HTR-8/SVneo (cell line): ENCODE measurements around the gene WNT7B.

Source experiments
- DNase-seq: peaks from one replicate; pipeline ENCODE4 v3.0.0; 2011; ENCODE audit warnings: low spot score, mixed read lengths; ENCODE audit not compliant: insufficient read length
- FAIRE-seq: peaks from 2 replicates; lab custom pipeline; 2011; peaks lifted over from hg19 to GRCh38; lab: Jason Lieb, UNC

WNT7B gene

GRCh38 chr22:45997077-45997776, 20.3 kb upstream of the WNT7B start:
- FAIRE-seq, result peak; percentile 92
- DNase-seq, result peak; percentile 87

- FAIRE-seq (peak; percentile 20), DNase-seq (no peak)
Observed at GRCh38 chr22:45996241-45997076, 19.5 kb upstream of the WNT7B start.

- FAIRE-seq (no peak), DNase-seq (no peak)
Observed at GRCh38 chr22:45995405-45996101, 18.6 kb upstream of the WNT7B start.

DNA sequence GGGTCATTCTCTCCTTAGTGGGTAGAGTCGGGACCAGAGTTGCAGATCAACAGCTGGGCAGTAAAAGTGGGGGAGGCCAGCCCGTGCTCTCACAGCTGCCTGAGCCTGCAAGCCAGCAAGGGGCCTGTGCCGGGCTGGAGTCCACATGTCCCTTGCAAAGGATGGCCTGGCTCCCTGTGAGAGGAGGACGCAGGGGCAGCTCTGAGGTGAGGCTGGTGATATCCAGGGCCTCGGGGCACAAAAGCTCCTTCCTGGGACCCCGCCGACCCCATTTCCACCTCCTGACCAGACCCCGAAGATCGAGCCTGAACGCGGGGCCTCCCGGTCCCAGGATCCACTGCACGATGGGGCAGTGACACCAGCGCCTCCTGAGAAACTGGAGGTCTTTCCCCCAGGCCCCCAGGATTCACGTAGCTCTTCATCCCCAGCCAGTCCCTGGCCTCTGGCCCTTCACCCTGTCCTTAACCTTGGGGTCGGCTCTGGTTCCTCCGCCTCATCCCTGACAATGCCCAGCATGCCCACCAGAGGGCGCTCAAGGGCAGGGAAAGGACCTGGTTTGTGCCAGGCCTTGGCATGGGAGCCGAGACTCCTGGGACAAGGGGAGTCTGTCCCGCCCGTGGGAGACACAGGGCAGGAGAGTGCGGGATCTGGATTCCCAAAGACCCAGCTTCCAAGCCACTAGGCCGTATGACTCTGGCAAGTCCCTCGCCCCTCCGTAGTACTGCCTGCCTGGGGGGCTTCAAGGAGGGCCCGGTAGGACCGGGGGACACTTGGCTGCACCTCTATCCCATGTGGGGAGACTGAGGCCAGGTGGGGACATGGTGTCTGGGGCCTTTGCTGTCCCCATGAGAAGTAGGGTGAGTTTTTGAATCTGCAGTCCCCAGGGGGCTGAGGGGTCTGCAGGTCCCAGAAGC, 17.8 kb upstream of the WNT7B start:
- peak; percentile 48 for FAIRE-seq

GRCh38 chr22:45993841-45994240, 16.9 kb upstream of the WNT7B start:
- FAIRE-seq (no peak), DNase-seq (no peak)

More for the DNA sequence above, 17.8 kb upstream of the WNT7B start:
- DNase-seq, result peak; percentile 81

DNA sequence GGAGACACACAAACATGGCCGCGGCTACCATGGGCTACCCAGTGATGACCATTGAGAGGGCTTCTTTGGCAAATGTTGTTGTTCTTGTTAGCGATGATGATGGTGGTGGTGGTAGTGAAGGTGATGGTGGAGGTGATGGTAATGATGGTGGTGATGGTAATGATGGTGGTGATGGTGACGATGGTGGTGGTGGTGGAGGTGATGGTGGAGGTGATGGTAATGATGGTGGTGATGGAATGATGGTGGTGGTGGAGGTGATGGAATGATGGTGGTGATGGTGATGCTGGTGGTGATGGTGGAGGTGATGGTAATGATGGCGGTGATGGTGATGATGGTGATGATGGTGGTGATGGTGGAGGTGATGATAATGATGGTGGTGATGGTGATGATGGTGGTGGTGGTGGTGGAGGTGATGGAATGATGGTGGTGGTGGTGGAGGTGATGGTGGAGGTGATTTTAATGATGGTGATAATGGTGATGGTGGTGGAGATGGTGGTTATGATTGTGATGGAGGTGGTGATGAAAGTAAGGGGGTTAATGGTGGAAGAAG, 16.3 kb upstream of the WNT7B start:
- no peak for DNase-seq
- FAIRE-seq, result no peak

GRCh38 chr22:45992737-45993136, 15.8 kb upstream of the WNT7B start:
- FAIRE-seq (no peak), DNase-seq (no peak)

DNA sequence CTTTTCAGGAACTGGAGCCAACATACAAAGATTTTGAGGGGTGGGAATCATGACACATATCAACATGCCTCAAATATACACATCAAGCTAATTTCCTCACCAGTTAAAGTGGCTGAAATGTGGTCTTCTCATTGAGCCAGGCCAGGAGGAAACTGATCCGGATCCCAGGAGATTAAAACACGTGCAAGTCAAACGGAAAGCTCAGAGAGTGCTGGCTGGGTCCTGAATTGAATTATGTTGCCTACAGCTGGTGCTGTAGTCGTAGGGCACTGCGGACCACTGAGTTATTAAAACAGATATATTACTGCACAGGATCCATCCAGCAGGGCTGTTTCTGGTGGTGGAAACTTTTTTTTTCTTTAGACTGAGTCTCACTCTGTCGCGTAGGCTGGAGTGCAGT, 14.1 kb upstream of the WNT7B start:
- FAIRE-seq, result no peak
- DNase-seq, result no peak

DNA sequence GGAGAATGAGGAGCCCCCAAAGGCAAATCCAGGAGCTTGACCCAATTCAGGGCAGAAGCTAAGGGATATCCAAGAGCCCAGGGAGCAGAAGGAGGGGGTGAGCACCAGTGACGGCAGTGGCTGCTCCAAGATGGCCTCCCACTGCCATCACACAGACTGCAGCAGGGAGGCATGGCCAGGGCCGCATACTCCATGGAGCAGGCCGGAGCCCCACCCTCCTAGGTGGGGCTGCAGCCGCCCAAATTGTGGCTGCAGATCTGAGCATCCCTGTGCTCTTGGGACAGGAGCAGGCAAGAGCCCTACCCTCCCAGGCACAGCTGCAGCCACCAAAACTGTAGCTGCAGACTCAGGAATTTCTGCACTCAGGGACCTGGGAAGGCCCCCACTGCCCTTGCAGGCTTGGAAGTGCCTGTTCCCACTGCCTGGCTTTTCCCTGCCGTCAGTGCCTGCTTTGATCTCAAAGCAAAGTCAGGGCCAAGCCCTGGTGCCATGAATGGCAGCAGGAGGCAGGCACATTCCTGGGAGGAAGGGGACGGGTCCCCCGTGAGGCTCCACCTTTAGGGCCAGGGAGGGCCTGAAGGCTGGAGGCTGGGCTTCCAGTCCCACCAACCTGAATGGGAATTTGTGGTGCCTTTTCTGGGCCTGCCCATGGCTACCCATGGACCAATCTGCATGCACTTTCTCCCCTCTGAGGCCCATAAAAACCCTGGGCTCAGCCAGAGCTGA, 10.3 kb upstream of the WNT7B start:
- FAIRE-seq (no peak), DNase-seq (no peak)

GRCh38 chr22:45984316-45984916, 7.5 kb upstream of the WNT7B start:
- FAIRE-seq (no peak), DNase-seq (no peak)

DNA sequence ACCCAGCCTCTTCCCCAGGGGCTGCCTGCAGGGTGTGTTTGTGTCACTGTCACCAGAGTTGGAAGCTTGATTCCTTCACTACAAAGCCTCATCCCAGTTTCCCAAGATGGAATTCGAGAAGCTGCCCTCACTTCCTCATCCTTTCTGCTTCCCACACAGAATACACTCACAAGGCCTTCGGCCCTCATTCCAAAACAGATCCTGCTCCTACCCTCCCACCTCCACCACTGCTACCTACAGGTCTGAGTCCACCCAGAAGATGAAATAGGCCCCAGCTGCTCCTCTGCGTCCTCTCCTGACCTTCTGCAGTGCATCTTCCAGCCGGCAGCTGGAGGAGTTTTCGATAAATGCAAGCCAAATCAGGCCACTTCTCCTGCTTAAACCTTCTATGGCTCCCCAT, 6.8 kb upstream of the WNT7B start:
- DNase-seq (no peak), FAIRE-seq (no peak)

DNA sequence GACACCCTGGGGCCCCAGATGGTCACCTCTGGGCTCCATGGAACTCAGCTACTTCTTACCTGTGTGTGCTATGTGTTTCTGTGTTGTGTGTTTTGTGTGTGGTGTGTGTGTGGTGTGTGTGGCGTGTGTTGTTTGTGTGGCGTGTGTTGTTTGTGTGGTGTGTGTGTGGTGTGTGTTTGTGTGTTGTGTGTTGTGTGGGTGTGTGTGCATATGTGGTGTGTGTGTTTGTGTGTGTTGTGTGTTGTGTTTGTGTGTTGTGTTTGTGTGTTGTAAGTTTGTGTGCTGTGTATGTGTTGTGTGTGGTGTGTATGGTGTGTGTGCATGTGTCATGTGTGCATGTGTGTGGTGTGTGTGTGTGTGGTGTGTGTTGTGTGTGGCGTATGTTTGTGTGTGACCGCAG, 3.8 kb upstream of the WNT7B start:
- DNase-seq (no peak), FAIRE-seq (peak; percentile 100)

GRCh38 chr22:45980268-45980570, 3.3 kb upstream of the WNT7B start:
- DNase-seq, result no peak
- FAIRE-seq, result no peak

- FAIRE-seq (no peak), DNase-seq (no peak)
Observed at GRCh38 chr22:45978275-45978713, 1.3 kb upstream of the WNT7B start.

- DNase-seq, result no peak
Observed at GRCh38 chr22:45977551-45978274, 751 bp upstream of the WNT7B start.

GRCh38 chr22:45976254-45977002, 534 bp downstream of the WNT7B start:
- FAIRE-seq (no peak), DNase-seq (no peak)

More at GRCh38 chr22:45977551-45978274, 751 bp upstream of the WNT7B start:
- FAIRE-seq, result no peak
